ENCODE measurements around the gene LRRC8B.
"Not testable (repeated sequence)": the region's sequence is repeated elsewhere in the genome, so short reads cannot be mapped to it uniquely, and the experiment has no call there.

LRRC8B gene

GRCh38 chr1:89587729-89588161, 63.1 kb downstream of the LRRC8B start:
- FAIRE-seq: no peak

DNA sequence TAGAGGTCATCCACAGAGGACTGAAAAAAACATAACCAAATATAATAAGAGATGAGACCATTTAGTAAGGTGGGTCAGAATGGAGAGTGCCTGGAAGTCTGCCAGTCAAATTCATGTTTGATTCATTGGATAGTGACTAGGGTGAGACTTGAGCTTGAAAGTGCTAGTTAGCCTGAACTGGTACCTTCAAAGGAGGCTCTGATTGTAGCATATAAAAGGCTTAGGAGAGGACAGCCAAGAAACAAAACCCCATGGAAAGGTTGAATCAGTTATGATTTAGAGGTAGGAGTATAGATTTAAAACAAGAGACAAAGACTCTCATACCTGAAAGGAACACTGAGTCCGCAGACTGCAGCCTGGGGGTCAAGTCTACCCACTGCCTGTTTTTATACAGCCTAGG, 63.9 kb downstream of the LRRC8B start:
- no peak for FAIRE-seq

GRCh38 chr1:89589515-89589914, 64.9 kb downstream of the LRRC8B start:
- FAIRE-seq: no peak

- FAIRE-seq: no peak
Observed at GRCh38 chr1:89590341-89591080, 65.9 kb downstream of the LRRC8B start.

DNA sequence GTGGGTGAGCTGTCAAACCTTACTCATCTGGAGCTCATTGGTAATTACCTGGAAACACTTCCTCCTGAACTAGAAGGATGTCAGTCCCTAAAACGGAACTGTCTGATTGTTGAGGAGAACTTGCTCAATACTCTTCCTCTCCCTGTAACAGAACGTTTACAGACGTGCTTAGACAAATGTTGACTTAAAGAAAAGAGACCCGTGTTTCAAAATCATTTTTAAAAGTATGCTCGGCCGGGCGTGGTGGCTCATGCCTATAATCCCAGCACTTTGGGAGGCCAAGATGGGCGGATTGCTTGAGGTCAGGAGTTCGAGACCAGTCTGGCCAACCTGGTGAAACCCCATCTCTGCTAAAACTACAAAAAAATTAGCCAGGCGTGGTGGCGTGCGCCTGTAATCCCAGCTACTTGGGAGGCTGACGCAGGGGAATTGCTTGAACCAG, 68.3 kb downstream of the LRRC8B start:
- FAIRE-seq: not testable (repeated sequence)

DNA sequence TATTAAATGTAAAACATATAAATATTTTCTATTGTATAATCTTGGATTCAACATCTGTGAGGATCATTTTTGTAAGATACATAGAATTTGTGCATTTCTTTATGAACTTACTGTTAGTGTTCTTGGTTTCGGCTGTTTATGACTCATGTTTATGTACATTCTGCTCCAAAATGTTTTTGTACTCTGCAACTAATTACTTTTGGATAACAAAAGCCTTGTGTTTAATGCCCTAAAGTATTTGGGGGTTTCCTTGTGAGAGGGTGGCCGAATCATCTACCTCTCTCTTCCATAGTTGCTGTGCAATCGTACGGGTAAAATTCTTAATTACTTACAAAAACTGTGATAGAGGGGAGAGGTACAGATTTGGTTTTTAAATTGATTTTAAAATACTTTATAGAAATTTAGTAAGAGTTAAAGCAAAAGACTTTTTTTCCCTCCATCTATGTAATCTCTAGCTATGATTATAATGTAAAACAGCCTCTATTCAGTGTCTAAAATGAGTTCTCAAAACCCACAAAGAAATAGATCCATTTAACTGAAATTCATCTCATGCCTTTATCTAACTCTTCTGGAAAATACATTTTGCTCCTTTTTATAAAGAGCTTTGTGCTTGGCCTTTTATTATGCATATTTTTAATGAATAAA, 69.6 kb downstream of the LRRC8B start:
- no peak for FAIRE-seq

- FAIRE-seq: no peak
Observed at GRCh38 chr1:89596698-89597097, 72.1 kb downstream of the LRRC8B start.

DNA sequence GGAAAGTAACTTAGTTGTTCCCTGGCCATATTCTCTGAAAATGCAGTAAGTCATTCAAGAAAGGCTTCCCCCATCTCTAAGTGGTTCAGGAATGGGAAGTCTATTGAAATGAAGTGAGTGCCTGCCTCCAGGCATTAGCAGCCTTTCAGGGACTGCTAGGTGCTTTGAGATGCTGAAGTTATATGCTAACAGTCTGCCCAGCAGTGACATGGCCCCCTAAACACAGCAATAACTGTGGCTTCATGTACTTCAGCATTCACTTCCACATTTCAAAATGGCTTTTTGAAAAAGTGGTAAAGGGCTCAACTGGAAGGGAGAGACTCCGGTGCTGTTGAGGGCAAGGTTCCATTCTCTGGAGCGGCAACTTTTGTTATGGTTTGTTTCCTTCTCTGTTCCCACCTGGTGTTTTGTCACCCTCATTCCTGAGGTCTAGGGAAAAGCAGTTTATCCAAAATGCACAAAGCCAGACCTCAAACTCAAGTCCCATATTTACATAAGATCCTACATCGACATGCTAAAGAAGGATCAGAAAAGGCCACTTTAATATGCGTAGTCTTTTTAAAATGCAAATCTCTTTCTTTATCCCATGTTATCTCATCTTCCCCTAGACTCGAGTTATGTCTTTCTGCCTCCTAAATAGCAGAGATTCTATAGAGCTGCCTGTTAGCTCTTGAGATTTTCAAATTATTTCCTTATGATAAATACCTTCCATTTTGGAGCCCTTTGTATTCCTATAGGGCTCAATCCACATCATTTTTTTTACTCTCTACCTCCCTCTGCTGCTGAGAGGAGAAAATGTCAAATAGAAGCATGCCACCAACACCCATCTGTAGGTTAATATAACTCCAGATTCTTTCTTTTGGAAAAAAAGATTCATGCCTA, 74.1 kb downstream of the LRRC8B start:
- FAIRE-seq: no peak

DNA sequence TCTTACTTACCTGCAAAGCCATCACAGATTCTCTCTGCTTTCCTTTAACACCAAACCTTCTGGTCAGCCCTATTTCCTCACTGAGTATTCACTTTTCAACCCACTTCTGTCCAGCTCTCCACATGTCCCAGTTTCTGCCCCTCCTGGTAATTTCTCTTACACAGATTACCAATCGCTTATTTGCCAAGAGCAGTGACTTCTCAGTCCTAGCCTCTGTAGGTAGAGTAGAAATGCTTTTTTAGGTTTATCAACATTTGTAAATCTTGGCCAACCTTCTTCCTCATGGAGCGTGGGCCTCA, 74.7 kb downstream of the LRRC8B start:
- FAIRE-seq: no peak

- FAIRE-seq: no peak
Observed at GRCh38 chr1:89600451-89601224, 76.0 kb downstream of the LRRC8B start.

- FAIRE-seq: no peak
Observed at GRCh38 chr1:89602871-89603404, 78.3 kb downstream of the LRRC8B start.

GRCh38 chr1:89603651-89604413, 79.2 kb downstream of the LRRC8B start:
- no peak for FAIRE-seq

DNA sequence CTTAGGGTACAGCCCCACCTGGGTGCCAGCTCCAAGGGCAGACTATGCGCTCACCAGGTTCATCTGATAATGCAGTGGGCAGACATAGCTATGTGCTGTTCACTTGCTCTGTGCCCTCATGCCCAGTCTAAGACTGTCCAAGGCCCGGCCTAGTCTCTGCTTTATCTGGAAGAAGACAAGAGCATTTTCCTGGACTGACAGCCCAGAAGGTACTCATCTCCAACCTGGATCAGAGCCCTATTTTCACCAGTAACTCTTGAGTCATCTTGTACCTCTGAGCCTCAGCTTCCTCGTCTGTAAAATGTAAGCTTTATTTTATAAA, 79.7 kb downstream of the LRRC8B start:
- no peak for FAIRE-seq

DNA sequence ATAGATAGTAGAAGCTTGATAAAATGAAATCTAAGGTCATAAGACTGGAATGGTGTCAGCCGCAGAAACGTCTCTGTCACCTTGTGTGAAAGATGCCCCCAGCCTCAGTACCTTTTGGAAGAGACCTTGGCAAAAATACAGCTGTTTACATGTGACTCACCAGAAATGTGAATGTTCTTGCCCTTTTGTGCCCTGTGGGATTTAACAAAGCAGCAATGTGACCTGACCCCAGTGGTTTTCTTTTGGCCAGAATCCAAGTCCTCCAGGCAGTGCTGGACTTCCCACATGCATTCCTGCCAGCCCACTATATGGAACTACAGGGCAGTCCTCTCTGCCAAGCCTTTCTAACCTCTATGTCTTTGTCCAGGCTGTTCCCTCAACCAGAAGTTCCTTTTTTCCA, 81.1 kb downstream of the LRRC8B start:
- FAIRE-seq: no peak

- no peak for FAIRE-seq
Observed at GRCh38 chr1:89606227-89606980, 81.8 kb downstream of the LRRC8B start.

DNA sequence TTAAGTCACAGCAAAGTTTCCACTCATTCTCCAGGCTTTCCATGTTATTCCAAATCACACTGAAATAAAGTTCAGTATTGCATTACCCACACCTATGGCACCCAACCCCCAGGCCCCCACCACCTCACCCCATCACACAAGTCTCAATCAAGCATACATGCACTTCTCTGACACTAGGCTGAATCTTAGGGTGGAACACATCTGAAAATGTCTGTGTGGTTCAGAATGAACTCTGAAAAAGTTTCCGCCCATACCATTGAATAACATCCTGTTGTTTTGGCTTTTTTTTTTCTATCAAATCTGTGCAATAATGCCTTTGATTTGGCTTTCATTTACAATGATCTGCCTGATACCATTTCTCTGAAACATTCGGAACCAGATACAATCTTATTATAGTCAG, 82.5 kb downstream of the LRRC8B start:
- FAIRE-seq: no peak

DNA sequence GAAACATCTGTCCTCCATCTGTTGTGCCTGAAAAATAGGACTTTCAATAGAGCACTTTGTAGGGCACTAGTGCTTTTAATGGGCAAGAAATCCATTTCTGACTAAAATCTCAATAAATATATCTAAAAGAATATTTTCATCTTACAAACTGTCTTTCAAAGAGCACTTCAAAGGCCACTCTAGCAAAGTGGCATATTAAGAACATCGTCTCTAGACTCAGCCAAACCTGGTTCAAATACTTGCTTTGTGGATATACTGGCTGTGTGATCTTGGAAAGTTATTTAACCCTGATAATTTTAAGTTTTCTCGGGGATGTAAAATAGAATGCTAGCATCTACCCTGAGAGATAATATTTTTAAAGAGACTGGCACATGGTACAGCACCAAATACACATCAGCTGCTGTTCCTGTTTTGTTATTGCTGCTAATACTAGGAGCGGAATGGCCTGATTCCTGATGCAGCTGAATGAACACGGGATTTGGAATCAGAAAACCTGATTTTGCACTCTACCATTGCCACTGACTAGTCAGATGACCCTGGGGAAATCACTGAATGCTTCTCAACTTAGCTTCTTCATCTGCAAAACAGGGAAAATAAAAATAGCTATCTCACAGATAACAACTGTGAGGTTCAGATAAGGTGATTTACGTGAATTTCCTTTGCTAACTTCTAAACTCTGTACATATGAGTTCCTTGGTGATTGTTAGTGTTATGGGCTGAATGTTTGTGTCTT, 83.1 kb downstream of the LRRC8B start:
- no peak for FAIRE-seq

- FAIRE-seq: no peak
Observed at GRCh38 chr1:89608319-89608983, 83.8 kb downstream of the LRRC8B start.

- FAIRE-seq: no peak
Observed at GRCh38 chr1:89608984-89609725, 84.5 kb downstream of the LRRC8B start.
